Hematopoietic multipotent progenitor cell treated with erythropoietin and hydrocortisone succinate and interleukin-3 and kit ligand, for 15 days (in vitro differentiated cells): ENCODE measurements around the gene GCNA.
"Not testable (repeated sequence)": the region's sequence is repeated elsewhere in the genome, so short reads cannot be mapped to it uniquely, and the experiment has no call there.

Experiments
- DNase-seq: peaks from one replicate; pipeline ENCODE4 v3.0.0-alpha.2; 2015; ENCODE audit warnings: low spot score

Gene GCNA

DNA sequence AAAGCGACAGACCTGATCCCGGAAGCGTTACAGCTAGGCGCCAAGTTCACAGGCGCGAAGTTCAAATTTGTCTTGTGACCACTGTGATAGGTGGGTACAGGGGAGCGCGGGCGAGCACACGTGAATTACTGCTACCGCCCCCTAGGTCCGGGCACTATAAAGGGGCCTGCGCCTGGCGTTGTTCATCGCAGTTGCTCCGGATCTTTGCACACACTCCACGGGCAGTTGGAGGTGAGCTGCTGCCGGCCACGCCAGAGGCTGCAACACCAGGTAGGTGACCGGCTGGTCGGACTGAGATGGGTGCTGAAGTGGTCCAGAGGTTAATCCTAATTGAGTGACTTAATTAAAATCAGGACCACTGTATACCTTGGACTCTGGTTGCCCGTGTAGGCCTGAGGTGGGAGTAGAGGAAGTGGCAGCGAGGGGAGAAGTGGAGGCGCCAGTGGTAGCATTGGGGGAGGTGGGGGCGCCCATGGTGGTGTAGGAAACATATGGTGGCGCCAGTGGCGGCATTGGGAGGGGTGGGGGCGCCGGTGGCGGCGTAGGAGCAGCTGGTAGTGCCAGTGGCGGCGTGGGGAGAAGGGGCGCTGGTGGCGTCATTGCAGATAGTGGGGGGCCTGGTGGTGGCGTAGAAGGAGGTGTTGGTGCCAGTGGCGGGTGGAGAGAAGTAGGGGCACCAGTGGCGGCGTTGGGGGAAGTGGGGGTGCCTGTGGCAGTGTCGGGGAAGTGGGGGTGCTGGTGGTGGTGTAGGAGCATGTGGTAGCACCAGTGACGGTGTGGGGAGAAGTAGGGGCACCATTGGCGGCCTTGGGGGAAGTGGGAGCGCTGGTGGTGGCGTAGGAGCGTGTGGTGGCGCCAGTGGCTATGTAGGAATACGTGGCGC is at the start of gene GCNA:
GCNA (plus strand) TSS at position 185 of the 883 bp plus-strand sequence. CDS start 2,385 bp downstream, outside the sequence.
- DNase-seq, result no peak

GRCh38 chrX:71532078-71532752 is 46.0 kb upstream of the GCNA start:
- DNase-seq, result peak; percentile 51

GRCh38 chrX:71532753-71533425 is 45.3 kb upstream of the GCNA start, which contains the start of gene OGT:
Gene OGT (plus strand): TSS chrX:71533104. CDS start chrX:71533300, 196 bp downstream.
- DNase-seq, result peak; percentile 89

GRCh38 chrX:71533516-71533850 is 44.8 kb upstream of the GCNA start:
- DNase-seq, result no peak

DNA sequence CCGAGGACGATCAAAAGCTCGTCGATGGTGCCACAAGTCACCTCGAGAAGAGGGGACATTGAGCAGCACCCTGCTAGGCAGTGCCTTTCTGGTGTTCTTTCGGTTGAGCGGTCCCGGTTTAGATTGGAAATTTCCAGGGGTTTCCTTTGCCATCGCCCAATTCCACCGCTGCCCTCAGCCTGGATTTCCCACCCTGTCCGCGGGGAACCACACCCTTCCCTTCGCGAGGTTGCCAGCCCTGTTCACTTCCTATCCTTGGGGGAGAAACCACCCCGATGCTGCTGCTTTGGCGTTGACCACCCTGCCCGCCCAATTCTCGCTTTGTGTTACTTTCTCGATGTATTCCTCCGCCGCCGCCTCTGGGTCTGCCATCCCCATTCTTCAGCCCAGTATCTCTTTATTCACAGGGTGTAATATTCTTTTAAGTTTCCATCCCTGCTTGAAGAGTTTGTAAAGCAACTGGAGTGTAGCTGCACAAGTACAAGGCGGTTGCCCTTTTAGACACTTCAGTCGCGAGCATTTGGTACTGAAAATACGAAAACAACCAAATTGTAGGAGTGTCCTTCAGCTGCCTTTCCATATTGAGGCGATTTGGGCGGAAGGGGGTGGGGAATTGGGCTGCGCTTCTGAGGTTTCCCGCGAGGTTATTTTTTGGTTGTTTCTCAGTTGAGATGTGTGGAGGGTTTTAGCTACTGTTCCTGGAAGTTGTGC is 44.2 kb upstream of the GCNA start:
- DNase-seq, result peak; percentile 38

- no peak for DNase-seq
Observed at GRCh38 chrX:71534773-71535544, 43.3 kb upstream of the GCNA start.

DNA sequence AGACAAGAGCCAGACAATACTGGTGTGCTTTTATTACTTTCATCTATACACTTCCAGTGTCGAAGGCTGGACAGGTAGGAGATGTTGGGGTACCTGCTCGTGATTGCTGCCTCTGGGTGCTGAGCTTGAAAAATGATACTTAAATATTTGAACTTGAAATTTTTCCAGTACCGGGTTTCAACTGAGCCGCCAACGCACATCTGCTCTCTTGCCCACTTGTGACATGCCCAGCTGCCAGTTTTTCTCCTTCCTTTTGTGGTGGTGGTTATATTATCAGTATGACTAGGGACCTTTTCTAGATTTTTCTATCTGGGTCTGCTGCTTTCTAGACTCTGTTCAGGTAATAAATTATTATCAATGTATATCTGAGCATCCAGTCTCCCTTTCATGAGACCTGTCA is 42.0 kb upstream of the GCNA start:
- DNase-seq, result no peak

DNA sequence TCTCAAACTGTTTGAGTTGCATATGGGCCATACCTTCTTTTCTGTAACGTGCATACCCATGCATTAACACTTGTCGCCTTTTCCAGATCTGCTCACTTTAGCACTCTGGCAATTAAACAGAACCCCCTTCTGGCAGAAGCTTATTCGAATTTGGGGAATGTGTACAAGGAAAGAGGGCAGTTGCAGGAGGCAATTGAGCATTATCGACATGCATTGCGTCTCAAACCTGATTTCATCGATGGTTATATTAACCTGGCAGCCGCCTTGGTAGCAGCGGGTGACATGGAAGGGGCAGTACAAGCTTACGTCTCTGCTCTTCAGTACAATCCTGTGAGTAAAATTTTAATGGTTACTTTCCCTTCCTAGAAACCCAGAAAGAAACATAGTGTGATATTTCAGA is 40.5 kb upstream of the GCNA start:
- no peak for DNase-seq

DNA sequence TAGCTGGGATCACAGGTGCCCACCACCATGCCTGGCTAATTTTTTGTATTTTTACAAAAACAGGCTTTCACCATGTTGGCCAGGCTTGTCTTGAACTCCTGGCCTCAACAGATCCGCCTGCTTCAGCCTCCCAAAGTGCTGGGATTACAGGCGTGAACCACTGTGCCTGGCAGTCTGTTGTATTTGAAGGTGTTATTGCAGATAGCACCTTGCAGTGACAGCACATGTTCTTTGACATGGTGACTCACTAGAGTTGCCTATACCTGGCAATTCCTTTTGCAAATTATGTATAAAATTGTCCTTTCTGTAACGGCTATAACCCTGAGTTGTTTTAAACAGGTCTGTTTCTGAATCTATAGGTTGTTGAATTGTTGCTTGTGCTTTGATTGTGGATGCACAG is 37.4 kb upstream of the GCNA start:
- peak; percentile 27 for DNase-seq

GRCh38 chrX:71541210-71542022 is 36.8 kb upstream of the GCNA start:
- no peak for DNase-seq

DNA sequence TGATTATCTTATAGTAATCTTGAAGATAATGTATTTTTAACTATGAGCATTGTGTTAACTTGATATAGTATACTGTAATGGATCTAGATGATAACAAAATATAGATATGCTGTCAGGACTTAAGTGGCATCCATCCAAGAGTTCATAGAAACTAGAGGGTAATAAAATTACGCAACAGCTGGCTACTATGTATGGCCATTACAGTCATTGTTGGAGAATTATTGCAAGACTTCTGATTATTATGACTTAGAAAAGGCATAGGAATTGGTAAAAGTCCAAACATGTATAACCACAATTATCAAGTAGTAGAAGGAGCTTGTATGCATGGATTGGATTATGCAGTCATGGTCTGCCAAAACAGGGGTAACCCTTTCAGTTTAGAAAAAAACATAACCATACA is 35.8 kb upstream of the GCNA start:
- no peak for DNase-seq

DNA sequence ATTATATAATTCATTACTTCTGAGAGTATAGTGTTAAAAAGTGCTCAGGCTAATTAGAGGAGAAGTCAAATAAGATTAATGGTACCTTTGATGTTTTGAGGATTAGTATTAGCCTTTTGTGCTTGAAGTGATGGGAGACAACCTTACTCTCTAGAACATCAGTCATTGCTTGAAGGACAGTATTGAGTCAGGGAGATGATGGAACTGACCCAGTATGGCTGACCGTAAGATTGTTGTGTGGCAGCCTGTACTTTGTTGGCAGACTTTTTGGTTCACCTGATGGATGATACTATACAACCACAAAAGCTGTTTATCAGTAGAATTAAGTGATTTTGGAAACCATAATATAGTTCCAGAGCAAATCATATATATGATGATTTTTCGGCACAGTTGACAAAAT is 35.4 kb upstream of the GCNA start:
- no peak for DNase-seq

- no peak for DNase-seq
Observed at GRCh38 chrX:71543316-71543715, 34.9 kb upstream of the GCNA start.

- DNase-seq, result no peak
Observed at GRCh38 chrX:71545364-71545763, 32.9 kb upstream of the GCNA start.

- no peak for DNase-seq
Observed at GRCh38 chrX:71546879-71547278, 31.4 kb upstream of the GCNA start.

GRCh38 chrX:71547339-71547738 is 30.9 kb upstream of the GCNA start:
- no peak for DNase-seq

GRCh38 chrX:71549986-71550385 is 28.3 kb upstream of the GCNA start:
- DNase-seq, result no peak

DNA sequence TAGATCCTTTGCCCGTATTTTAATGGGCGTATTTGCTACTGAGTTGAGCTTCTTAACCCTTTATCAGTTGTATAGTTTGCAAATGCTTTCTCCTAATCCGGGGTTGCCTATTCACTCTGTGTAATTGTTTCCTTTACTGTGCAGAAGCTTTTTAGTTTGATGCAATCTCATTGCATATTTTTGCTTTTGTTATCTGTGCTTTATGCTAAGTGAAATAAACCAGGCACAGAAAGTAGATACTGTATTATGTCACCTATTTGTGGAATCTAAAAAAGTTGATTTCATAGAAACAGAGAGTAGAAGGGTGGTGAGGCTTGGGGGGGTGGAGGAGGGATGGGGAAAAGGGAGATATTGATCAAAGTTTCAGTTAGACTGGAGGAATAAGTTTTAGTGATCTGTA is 27.7 kb upstream of the GCNA start:
- DNase-seq, result no peak

- no peak for DNase-seq
Observed at GRCh38 chrX:71556036-71556435, 22.2 kb upstream of the GCNA start.

DNA sequence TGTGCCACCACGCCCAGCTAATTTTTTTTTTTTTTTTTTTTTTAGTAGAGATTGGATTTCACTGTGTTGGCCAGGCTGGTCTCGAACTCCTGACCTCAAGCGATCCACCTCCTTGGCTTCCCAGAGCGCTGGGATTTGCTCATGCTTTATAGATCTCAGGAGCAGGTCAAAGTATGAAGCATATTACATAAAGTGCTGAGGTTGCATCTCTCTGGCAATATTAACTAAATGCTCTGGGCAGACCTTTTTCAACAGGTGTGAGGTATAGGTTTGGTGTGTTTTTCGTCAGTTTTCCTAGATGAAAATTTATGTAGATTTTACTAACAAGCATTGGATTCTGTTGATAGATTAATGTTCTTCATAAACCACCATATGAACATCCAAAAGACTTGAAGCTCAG is 19.3 kb upstream of the GCNA start:
- no peak for DNase-seq

- not testable (repeated sequence) for DNase-seq
Observed at GRCh38 chrX:71559773-71560172, 18.5 kb upstream of the GCNA start.
